Prostate gland (tissue), 2 donors: ENCODE results near the gene AKAP10. TPM values are rescaled to one million over a fixed set of nuclear protein-coding genes. Genes with fewer than 3 reads are reported as not detected.
"Not testable (repeated sequence)": the region's sequence is repeated elsewhere in the genome, so short reads cannot be mapped to it uniquely, and the experiment has no call there.

ENCODE experiments used
- DNase-seq: peaks from one replicate; pipeline ENCODE4 v3.0.0-alpha.2; 2019; ENCODE audit warnings: low spot score
- H3K27ac ChIP-seq, 2 donors: fragments of 200-600 bp; sonication (generic); 2 replicates each; pipeline ENCODE4 v1.5.1; 2017 to 2019
- H3K27me3 ChIP-seq: fragments of 200-600 bp; sonication (generic); replicated peaks from 2 replicates; pipeline ENCODE4 v1.5.1; 2019; ENCODE audit not compliant: insufficient read depth
- H3K36me3 ChIP-seq, 2 donors: fragments of 200-600 bp; sonication (generic); 1 replicate in 1 of 2; 2 replicates in 1 of 2; pipeline versions ENCODE4 v1.5.1 to v1.8.1; 2017 to 2019
- H3K4me1 ChIP-seq: fragments of 200-600 bp; sonication (generic); replicated peaks from 2 replicates; pipeline ENCODE4 v1.5.1; 2019
- H3K4me3 ChIP-seq, 2 donors: fragments of 200-600 bp; sonication (generic); 2 replicates each; pipeline ENCODE4 v1.5.1; 2017 to 2019
- H3K9me3 ChIP-seq: fragments of 200-600 bp; sonication (generic); 2 replicates; pipeline ENCODE4 v1.5.1; 2017
- CTCF ChIP-seq, 4 experiments: fragments of 200-600 bp in 2 of 4; fragments of 450-650 bp in 2 of 4; sonication (generic) in 2 of 4; IDR thresholded peaks; 1 replicate in 3 of 4; 2 replicates in 1 of 4; pipeline ENCODE4 v1.5.1; 2016 to 2019; ENCODE audit warnings: antibody characterized with exemption in 4 of 4, mild to moderate bottlenecking in 2 of 4, moderate library complexity in 2 of 4
- POLR2A ChIP-seq: fragments of 450-650 bp; IDR thresholded peaks from one replicate; pipeline ENCODE4 v1.6.1; 2016; ENCODE audit warnings: antibody characterized with exemption, mild to moderate bottlenecking
- POLR2AphosphoS5 ChIP-seq: sonication (generic); formaldehyde crosslinking; IDR thresholded peaks from one replicate; pipeline ENCODE4 v1.6.1; 2017; ENCODE audit warnings: antibody characterized with exemption
- WGBS: methylation state at CpG from one replicate; pipeline ENCODE4 v1.1.5; 2018; 5-methylcytosine and 5-hydroxymethylcytosine counted together
- intact Hi-C: fragments of 100-400 bp; cut with DNase I; formaldehyde crosslinking; loops from one replicate; pipeline ENCODE4 v1.14.2; 2022
- total RNA-seq, 2 donors: library from RNA; depleted of rRNA; stranded (reverse); fragments of >200 nt; gene quantifications; one replicate each; pipeline ENCODE4 v1.1.0, GENCODE V29; 2016

The AKAP10 gene
- total RNA-seq, 2 donors from 2014 or later: 26.8 to 31.7 TPM

GRCh38 chr17:19955099-19955498 lies 22.5 kb downstream of the AKAP10 start:
- Histone ChIP-seq H3K4me3 (no peak overlapping the region), H3K9me3 (no peaks in the 10 kb centered on the region), H3K4me1 (no peaks in the 10 kb centered on the region), H3K27ac (no peak overlapping the region), H3K36me3 (no peaks in the 10 kb centered on the region), H3K27me3 (no peaks in the 10 kb centered on the region)
- intact Hi-C loops: no loop called here
- no peak for DNase-seq
- no peak for TF ChIP-seq CTCF (IDR thresholded peaks at IDR 0.05)
- TF ChIP-seq POLR2A: no peak
- no peak for TF ChIP-seq POLR2AphosphoS5
- 95% methylated on average over 7 of the region's 7 CpGs for WGBS

DNA sequence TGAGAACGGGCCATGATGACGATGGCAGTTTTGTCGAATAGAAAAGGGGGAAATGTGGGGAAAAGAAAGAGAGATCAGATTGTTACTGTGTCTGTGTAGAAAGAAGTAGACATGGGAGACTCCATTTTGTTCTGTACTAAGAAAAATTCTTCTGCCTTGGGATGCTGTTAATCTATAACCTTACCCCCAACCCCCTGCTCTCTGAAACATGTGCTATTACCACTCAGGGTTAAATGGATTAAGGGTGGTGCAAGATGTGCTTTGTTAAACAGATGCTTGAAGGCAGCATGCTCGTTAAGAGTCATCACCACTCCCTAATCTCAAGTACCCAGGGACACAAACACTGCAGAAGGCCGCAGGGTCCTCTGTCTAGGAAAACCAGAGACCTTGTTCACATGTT lies 26.2 kb downstream of the AKAP10 start:
- H3K9me3 ChIP-seq, H3K27me3 ChIP-seq, intact Hi-C loops, DNase-seq, H3K36me3 ChIP-seq, H3K4me1 ChIP-seq, H3K27ac ChIP-seq, H3K4me3 ChIP-seq: not testable (repeated sequence)
- WGBS: 61% methylated on average over 2 of the region's 5 CpGs

GRCh38 chr17:19950624-19951195 lies 26.9 kb downstream of the AKAP10 start:
- H3K4me1 ChIP-seq, H3K36me3 ChIP-seq, DNase-seq, H3K27me3 ChIP-seq, intact Hi-C loops, H3K4me3 ChIP-seq, H3K9me3 ChIP-seq, H3K27ac ChIP-seq: not testable (repeated sequence)
- WGBS: 97% methylated on average over 12 of the region's 43 CpGs

GRCh38 chr17:19948116-19948943 lies 29.3 kb downstream of the AKAP10 start:
- no peaks in the 10 kb centered on the region for H3K36me3 ChIP-seq
- H3K27me3 ChIP-seq: no peaks in the 10 kb centered on the region
- no peaks in the 10 kb centered on the region for H3K9me3 ChIP-seq
- H3K27ac ChIP-seq: peak overlapping the region; percentile 50 to 55
- DNase-seq: peak; percentile 26
- H3K4me1 ChIP-seq: peaks cover 6% of the 10 kb centered on the region
- no peak overlapping the region for H3K4me3 ChIP-seq
- 30% methylated on average over 10 of the region's 10 CpGs for WGBS
- intact Hi-C loops: no loop called here
- TF ChIP-seq POLR2AphosphoS5: peak; percentile 51
- no peak for TF ChIP-seq POLR2A
- TF ChIP-seq CTCF (IDR thresholded peaks at IDR 0.05): no peak

DNA sequence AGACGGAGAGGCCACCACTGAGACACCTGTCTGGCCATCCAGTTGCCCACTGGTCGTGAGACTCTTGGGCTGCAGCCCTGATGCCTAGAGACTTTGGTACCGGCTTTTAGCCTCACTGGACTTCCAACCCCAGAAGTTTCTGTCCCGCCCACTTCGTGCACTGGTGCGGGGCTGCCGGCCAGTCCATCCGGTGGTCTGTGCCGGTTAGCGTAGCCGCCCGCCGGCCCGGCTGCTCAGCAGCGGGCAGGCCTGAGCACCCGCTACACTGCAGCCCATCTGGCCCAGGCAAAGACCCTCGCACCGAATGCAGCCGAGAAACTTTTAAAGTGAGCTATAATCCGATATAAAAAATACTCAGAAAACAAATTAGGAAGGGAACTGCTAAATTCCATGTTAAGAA lies 30.7 kb downstream of the AKAP10 start:
- DNase-seq: no peak
- no peak overlapping the region for H3K27ac ChIP-seq
- H3K4me1 ChIP-seq: peaks cover 7% of the 10 kb centered on the region
- no peaks in the 10 kb centered on the region for H3K9me3 ChIP-seq
- no peaks in the 10 kb centered on the region for H3K36me3 ChIP-seq
- TF ChIP-seq POLR2A (no peak), POLR2AphosphoS5 (no peak), CTCF (IDR thresholded peaks at IDR 0.05) (no peak)
- intact Hi-C loops: no loop called here
- no peaks in the 10 kb centered on the region for H3K27me3 ChIP-seq
- H3K4me3 ChIP-seq: no peak overlapping the region
- 97% methylated on average over 20 of the region's 20 CpGs for WGBS
